ENCODE measurements around the gene CDH12.

DNA sequence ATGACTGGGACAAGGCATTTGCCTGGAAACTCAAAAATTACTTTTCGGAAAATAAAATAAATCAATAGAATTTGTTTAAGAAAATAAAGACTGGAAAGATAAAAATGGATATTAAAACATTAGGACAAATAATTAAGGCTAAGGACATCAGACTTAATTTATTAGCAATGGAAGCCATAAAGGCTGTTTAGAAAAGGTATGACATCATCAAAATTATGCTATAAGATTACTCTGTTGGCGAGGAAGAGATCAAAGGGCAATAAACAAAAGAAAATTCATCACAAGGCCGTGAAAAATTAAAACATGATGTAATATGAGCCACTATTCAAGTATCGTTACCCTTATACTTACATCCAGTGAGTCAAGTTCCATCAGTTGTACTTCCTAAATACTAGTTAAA lies 2.7 kb upstream of the CDH12 start:
- TF ChIP-seq ZC3H10 (CRISPR knock-in tag; IDR thresholded peaks at IDR 0.05) (no peak), SNAI2 (CRISPR knock-in tag; IDR thresholded peaks at IDR 0.05) (no peak), GLIS3 (CRISPR knock-in tag; IDR thresholded peaks at IDR 0.05) (no peak), PPARA (CRISPR knock-in tag; IDR thresholded peaks at IDR 0.05; ENCODE audit: borderline replicate concordance) (no peak), ZNF8 (CRISPR knock-in tag; IDR thresholded peaks at IDR 0.05) (no peak), ARNTL (CRISPR knock-in tag; IDR thresholded peaks at IDR 0.05; ENCODE audit: borderline replicate concordance, low read depth) (no peak)
- TF ChIP-seq, protein P1, sequence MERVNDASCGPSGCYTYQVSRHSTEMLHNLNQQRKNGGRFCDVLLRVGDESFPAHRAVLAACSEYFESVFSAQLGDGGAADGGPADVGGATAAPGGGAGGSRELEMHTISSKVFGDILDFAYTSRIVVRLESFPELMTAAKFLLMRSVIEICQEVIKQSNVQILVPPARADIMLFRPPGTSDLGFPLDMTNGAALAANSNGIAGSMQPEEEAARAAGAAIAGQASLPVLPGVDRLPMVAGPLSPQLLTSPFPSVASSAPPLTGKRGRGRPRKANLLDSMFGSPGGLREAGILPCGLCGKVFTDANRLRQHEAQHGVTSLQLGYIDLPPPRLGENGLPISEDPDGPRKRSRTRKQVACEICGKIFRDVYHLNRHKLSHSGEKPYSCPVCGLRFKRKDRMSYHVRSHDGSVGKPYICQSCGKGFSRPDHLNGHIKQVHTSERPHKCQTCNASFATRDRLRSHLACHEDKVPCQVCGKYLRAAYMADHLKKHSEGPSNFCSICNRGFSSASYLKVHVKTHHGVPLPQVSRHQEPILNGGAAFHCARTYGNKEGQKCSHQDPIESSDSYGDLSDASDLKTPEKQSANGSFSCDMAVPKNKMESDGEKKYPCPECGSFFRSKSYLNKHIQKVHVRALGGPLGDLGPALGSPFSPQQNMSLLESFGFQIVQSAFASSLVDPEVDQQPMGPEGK (CRISPR knock-in tag; IDR thresholded peaks at IDR 0.05; ENCODE audit: borderline replicate concordance), result no peak
